Ovary (tissue), 9 donors: ENCODE measurements around the gene MBL2. TPM values are rescaled to one million over a fixed set of nuclear protein-coding genes. Genes with fewer than 3 reads are reported as not detected.

Experiments used
- DNase-seq, 5 donors: peaks; one replicate each; pipeline ENCODE4 v3.0.0-alpha.2; 2019 to 2020
- H3K27ac ChIP-seq, 2 donors: fragments of 200-600 bp; one replicate each; pipeline versions ENCODE4 v1.5.1 to v1.8.0; 2019 to 2022
- H3K27me3 ChIP-seq: fragments of 200-600 bp; one replicate; pipeline ENCODE4 v1.8.0; 2022
- H3K36me3 ChIP-seq: fragments of 200-600 bp; sonication (generic); one replicate; pipeline ENCODE4 v1.5.1; 2019
- H3K4me1 ChIP-seq: one replicate; pipeline ENCODE4 v1.8.1; 2013; ENCODE audit warnings: mild to moderate bottlenecking, moderate library complexity; ENCODE audit not compliant: insufficient read depth
- H3K4me3 ChIP-seq: fragments of 200-600 bp; sonication (generic); one replicate; pipeline ENCODE4 v1.5.1; 2017
- H3K9me3 ChIP-seq, 2 donors: fragments of 200-600 bp in 1 of 2; sonication (generic) in 1 of 2; one replicate each; pipeline versions ENCODE4 v1.5.1 to v1.8.1; 2013 to 2019; ENCODE audit warnings: mild to moderate bottlenecking in 1 of 2, moderate library complexity in 1 of 2
- CTCF ChIP-seq, 3 donors: fragments of 450-650 bp in 2 of 3; fragments of 200-600 bp in 1 of 3; IDR thresholded peaks; one replicate each; pipeline versions ENCODE4 v1.5.1 to v1.8.0; 2016 to 2022; ENCODE audit warnings: antibody characterized with exemption in 3 of 3, mild to moderate bottlenecking in 1 of 3
- EP300 ChIP-seq: sonication (generic); formaldehyde crosslinking; IDR thresholded peaks from one replicate; pipeline ENCODE4 v1.6.1; 2017; ENCODE audit warnings: antibody characterized with exemption
- POLR2A ChIP-seq: fragments of 450-650 bp; IDR thresholded peaks from one replicate; pipeline ENCODE4 v1.6.1; 2017; ENCODE audit warnings: antibody characterized with exemption, mild to moderate bottlenecking, moderate library complexity
- WGBS, 3 donors: extraction: QIAGEN DNeasy Blood & Tissue Kit in 1 of 3; methylation state at CpG; one replicate each; pipeline versions ENCODE4 v1.1.5 to v1.1.7; 2013 to 2017; 5-methylcytosine and 5-hydroxymethylcytosine counted together
- intact Hi-C, 4 donors: fragments of 100-400 bp; cut with DNase I; formaldehyde crosslinking; loops; one replicate each; pipeline versions ENCODE4 v1.11.0 to v1.15.1; 2022 to 2023
- polyA plus RNA-seq, 2 donors: library from polyadenylated mRNA; stranded (reverse); fragments of 200-250 nt in 1 of 2; fragments of 350-450 nt in 1 of 2; fragmentation: Illumina TruSeq in 1 of 2; extraction: RNeasy Lipid Tissue Mini Kit (QIAGEN cat#74804) in 1 of 2; gene quantifications; one replicate each; pipeline ENCODE4 v1.2.3, GENCODE V29; 2013 to 2014
- total RNA-seq, 7 donors: library from RNA; depleted of rRNA in 2 of 7; stranded (reverse); fragments of >200 nt in 2 of 7; fragmentation: NEBNext Ultra II Directional in 3 of 7; extraction: Animal tissue kit (Norgen Biotek cat#: 25700) in 3 of 7; gene quantifications; one replicate each; pipeline versions ENCODE4 v1.1.0 to v1.2.4, GENCODE V29; 2016 to 2023
- donor health status: DM: no; HTN: no; CAD: no; lungs with moderate emphysema.
- donor health status: DM: no; HTN: no; CAD: no.
- donor health status: Bipolar disorder and iron deficiency.
- donor health status: DM: yes; HTN: yes; CAD: no.
- donor health status: DM: no; HTN: no; CAD: no.
- donor health status: DM: yes; HTN: yes; CAD: no.

Gene MBL2
- total and polyA plus RNA-seq, 9 donors = not detected

- Histone ChIP-seq H3K4me1 (no peaks in the 10 kb centered on the region), H3K27ac (no peak overlapping the region), H3K27me3 (no peaks in the 10 kb centered on the region), H3K9me3 (no peaks in the 10 kb centered on the region), H3K4me3 (no peak overlapping the region), H3K36me3 (no peaks in the 10 kb centered on the region)
- intact Hi-C loops = no loop called here
- DNase-seq = no peak
- no peak for TF ChIP-seq CTCF (IDR thresholded peaks at IDR 0.05)
- TF ChIP-seq EP300 = no peak
- TF ChIP-seq POLR2A = no peak
- 65 to 85% (median 73%) methylated on average over 3 of the region's 3 CpGs for WGBS, 3 donors
These were observed 33.0 kb downstream of the MBL2 start for GRCh38 chr10:52739380-52740154.

DNA sequence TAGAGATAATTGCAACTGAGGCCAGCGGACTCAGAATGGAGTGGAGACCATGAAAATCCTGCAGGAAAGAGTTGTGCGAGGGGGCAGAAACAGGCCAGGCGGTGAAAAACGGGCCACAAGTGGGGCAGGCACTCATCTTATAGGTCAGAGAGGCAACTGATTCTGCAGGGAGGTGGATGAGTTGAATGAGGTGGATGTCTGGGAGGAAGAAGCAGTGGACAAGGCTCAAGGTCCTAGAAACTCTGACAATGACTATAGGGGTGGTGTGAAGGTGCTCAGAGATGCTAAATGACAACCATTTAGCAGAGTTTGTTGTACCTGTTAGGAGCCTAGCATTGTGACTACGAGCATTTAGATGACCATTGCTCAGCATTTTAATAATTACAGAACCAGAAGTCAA lies 33.6 kb downstream of the MBL2 start:
- no peaks in the 10 kb centered on the region for H3K36me3 ChIP-seq
- no peaks in the 10 kb centered on the region for H3K9me3 ChIP-seq
- H3K27ac ChIP-seq = no peak overlapping the region
- DNase-seq = no peak
- H3K4me1 ChIP-seq = no peaks in the 10 kb centered on the region
- H3K4me3 ChIP-seq = no peak overlapping the region
- no peaks in the 10 kb centered on the region for H3K27me3 ChIP-seq
- TF ChIP-seq POLR2A (no peak), CTCF (IDR thresholded peaks at IDR 0.05) (no peak), EP300 (no peak)
- WGBS, 3 donors = 71 to 85% (median 72%) methylated on average over 5 of the region's 5 CpGs
- intact Hi-C loops = no loop called here

- DNase-seq = no peak
- no peaks in the 10 kb centered on the region for H3K4me1 ChIP-seq
- H3K9me3 ChIP-seq = no peaks in the 10 kb centered on the region
- no peak for TF ChIP-seq EP300
- TF ChIP-seq CTCF (IDR thresholded peaks at IDR 0.05) = no peak
- no peak for TF ChIP-seq POLR2A
- no peak overlapping the region for H3K4me3 ChIP-seq
- 29 to 32% (median 30%) methylated on average over 9 of the region's 9 CpGs for WGBS, 3 donors
- H3K27me3 ChIP-seq = no peaks in the 10 kb centered on the region
- intact Hi-C loops = no loop called here
- no peak overlapping the region for H3K27ac ChIP-seq
- no peaks in the 10 kb centered on the region for H3K36me3 ChIP-seq
These were observed 43.1 kb downstream of the MBL2 start for GRCh38 chr10:52729271-52730104.

GRCh38 chr10:52720018-52720417 lies 52.6 kb downstream of the MBL2 start:
- intact Hi-C loops = no loop called here
- no peak overlapping the region for H3K27ac ChIP-seq
- H3K4me1 ChIP-seq = no peaks in the 10 kb centered on the region
- no peak overlapping the region for H3K4me3 ChIP-seq
- 93 to 95% (median 94%) methylated on average over 4 of the region's 4 CpGs for WGBS, 3 donors
- no peaks in the 10 kb centered on the region for H3K36me3 ChIP-seq
- no peak for TF ChIP-seq CTCF (IDR thresholded peaks at IDR 0.05)
- no peak for TF ChIP-seq POLR2A
- TF ChIP-seq EP300 = no peak
- no peak for DNase-seq
- no peaks in the 10 kb centered on the region for H3K9me3 ChIP-seq
- no peaks in the 10 kb centered on the region for H3K27me3 ChIP-seq
